ENCODE measurements around the gene IL1RAP. TPM values are rescaled to one million over a fixed set of nuclear protein-coding genes. Genes with fewer than 3 reads are reported as not detected.

IL1RAP gene
- total RNA-seq, 1 experiment from 2014 or later: 62.0 TPM

DNA sequence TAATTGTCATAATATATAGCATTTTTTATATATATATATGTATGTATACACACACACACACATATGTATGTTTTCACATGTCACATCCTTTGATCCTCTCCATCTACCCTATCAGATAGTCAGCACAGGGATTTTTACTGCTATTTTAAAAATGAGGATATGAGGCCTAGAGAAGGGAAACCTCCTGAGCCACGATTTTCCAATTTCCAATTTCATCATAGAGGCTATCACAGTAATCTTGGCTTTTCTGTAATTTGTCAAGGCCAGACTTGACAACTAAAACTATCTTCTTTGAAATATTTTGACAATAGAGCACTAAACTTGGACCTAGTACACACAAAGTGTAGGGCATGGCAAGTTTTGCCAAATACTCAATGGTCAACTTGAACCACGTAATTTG lies 42.5 kb downstream of the IL1RAP start:
- POLR2A ChIA-PET: interaction anchor here (1.2 to 1.3 kb wide), 2 partner anchors 21 to 43 kb away, joined by 4 read pairs; partner anchors contain the start of gene IL1RAP
- DNase-seq (ENCODE audit: unreplicated experiment): no peak
- no peak overlapping the region for H3K27ac Mint-ChIP-seq (ENCODE audit: low read depth, unreplicated experiment)
- no peaks in the 10 kb centered on the region for H3K27me3 Mint-ChIP-seq (ENCODE audit: insufficient read depth, unreplicated experiment)
- H3K9me3 Mint-ChIP-seq (ENCODE audit: unreplicated experiment): no peaks in the 10 kb centered on the region
- no peak overlapping the region for H3K4me3 Mint-ChIP-seq (ENCODE audit: unreplicated experiment)
- CTCF ChIA-PET: interaction anchor here (0.6 kb wide), 1 partner anchor 16 kb away, joined by 5 read pairs; no protein-coding TSS in a partner anchor
- TF ChIP-seq, protein P1, sequence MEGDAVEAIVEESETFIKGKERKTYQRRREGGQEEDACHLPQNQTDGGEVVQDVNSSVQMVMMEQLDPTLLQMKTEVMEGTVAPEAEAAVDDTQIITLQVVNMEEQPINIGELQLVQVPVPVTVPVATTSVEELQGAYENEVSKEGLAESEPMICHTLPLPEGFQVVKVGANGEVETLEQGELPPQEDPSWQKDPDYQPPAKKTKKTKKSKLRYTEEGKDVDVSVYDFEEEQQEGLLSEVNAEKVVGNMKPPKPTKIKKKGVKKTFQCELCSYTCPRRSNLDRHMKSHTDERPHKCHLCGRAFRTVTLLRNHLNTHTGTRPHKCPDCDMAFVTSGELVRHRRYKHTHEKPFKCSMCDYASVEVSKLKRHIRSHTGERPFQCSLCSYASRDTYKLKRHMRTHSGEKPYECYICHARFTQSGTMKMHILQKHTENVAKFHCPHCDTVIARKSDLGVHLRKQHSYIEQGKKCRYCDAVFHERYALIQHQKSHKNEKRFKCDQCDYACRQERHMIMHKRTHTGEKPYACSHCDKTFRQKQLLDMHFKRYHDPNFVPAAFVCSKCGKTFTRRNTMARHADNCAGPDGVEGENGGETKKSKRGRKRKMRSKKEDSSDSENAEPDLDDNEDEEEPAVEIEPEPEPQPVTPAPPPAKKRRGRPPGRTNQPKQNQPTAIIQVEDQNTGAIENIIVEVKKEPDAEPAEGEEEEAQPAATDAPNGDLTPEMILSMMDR (IDR thresholded peaks at IDR 0.05; ENCODE audit: unreplicated experiment): no peak
- peaks cover 17% of the 10 kb centered on the region for H3K36me3 Mint-ChIP-seq (ENCODE audit: insufficient read depth, unreplicated experiment)
- H3K4me1 Mint-ChIP-seq (ENCODE audit: insufficient read depth, unreplicated experiment): peaks cover 5% of the 10 kb centered on the region
- intact Hi-C loops (cut with micrococcal nuclease): no loop called here
- no TSS peak for BruUV-seq (replicated peaks)

DNA sequence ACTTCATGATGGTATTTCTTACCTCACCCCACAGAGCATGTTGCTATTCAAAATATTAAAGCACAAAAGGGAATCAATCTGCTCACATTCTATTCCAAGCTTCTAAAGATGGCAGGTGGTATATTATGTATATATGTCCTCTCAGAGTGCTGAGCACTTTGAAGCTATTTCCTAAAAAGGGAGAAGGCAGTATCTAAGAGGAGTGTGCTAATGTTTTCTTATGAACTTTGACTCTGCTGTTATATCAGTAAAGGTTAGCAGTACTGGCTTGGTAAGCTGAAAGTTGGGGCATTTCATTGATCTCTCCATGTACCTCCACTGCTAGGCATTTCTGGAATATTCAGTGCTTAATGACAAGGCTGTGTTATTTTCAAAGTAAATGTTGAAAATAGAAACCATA lies 43.4 kb downstream of the IL1RAP start:
- POLR2A ChIA-PET: interaction anchor here (0.6 to 1.3 kb wide), 3 partner anchors 22 to 66 kb away, joined by 3 to 4 read pairs (median 4); partner anchors contain the start of gene IL1RAP
- H3K27me3 Mint-ChIP-seq (ENCODE audit: insufficient read depth, unreplicated experiment): no peaks in the 10 kb centered on the region
- no peak for DNase-seq (ENCODE audit: unreplicated experiment)
- no peak overlapping the region for H3K27ac Mint-ChIP-seq (ENCODE audit: low read depth, unreplicated experiment)
- TF ChIP-seq, protein P1 (IDR thresholded peaks at IDR 0.05; ENCODE audit: unreplicated experiment): no peak
- H3K4me3 Mint-ChIP-seq (ENCODE audit: unreplicated experiment): no peak overlapping the region
- no peaks in the 10 kb centered on the region for H3K9me3 Mint-ChIP-seq (ENCODE audit: unreplicated experiment)
- peaks cover 17% of the 10 kb centered on the region for H3K36me3 Mint-ChIP-seq (ENCODE audit: insufficient read depth, unreplicated experiment)
- intact Hi-C loops (cut with micrococcal nuclease): no loop called here
- CTCF ChIA-PET: no interaction called here
- no TSS peak for BruUV-seq (replicated peaks)
- H3K4me1 Mint-ChIP-seq (ENCODE audit: insufficient read depth, unreplicated experiment): peaks cover 5% of the 10 kb centered on the region

DNA sequence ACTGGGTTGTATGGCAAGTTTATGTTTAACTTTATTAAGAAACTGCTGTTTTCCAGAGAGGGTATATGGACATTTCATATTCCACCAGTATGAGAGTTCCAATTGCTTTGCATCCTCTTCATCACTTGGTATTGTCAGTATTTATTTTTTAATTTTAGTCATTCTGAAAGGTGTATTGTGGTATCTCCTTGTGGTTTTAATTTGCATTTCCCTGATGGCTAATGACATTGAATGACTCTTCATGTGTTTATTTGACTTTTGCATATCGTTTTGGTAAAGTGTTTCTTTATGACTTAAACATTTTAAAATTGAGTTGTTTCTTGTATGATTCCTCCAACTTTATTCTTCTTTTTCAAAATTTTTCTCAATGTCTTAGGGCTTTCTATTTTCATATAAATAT lies 44.4 kb downstream of the IL1RAP start:
- intact Hi-C loops (cut with micrococcal nuclease): no loop called here
- H3K4me1 Mint-ChIP-seq (ENCODE audit: insufficient read depth, unreplicated experiment): peaks cover 7% of the 10 kb centered on the region
- POLR2A ChIA-PET: interaction anchor here (0.9 kb wide), 1 partner anchor 15 kb away, joined by 3 read pairs; no protein-coding TSS in a partner anchor
- H3K27ac Mint-ChIP-seq (ENCODE audit: low read depth, unreplicated experiment): no peak overlapping the region
- CTCF ChIA-PET: no interaction called here
- TF ChIP-seq, protein P1 (IDR thresholded peaks at IDR 0.05; ENCODE audit: unreplicated experiment): no peak
- H3K36me3 Mint-ChIP-seq (ENCODE audit: insufficient read depth, unreplicated experiment): peaks cover 11% of the 10 kb centered on the region
- no TSS peak for BruUV-seq (replicated peaks)
- H3K9me3 Mint-ChIP-seq (ENCODE audit: unreplicated experiment): no peaks in the 10 kb centered on the region
- DNase-seq (ENCODE audit: unreplicated experiment): no peak
- H3K27me3 Mint-ChIP-seq (ENCODE audit: insufficient read depth, unreplicated experiment): no peaks in the 10 kb centered on the region
- no peak overlapping the region for H3K4me3 Mint-ChIP-seq (ENCODE audit: unreplicated experiment)

DNA sequence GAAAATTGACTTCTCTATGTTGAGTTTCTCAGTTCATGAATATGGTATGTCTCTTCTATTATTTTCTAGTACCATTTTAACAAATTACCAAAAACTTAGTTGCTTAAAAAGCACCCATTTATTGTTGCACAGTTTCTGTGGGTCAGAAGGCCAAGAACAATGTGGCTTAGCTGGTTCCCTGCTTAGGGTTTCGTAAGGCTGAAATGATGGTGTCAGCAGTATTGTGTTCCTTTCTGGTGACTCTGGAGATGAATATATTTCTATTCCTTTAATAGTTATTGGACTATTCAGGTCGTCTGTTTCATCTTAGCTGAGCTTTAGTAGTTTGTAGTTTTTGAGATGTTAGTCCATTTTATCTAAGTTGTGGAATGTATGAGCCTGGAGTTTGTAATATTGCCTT lies 44.9 kb downstream of the IL1RAP start:
- no TSS peak for BruUV-seq (replicated peaks)
- intact Hi-C loops (cut with micrococcal nuclease): no loop called here
- H3K36me3 Mint-ChIP-seq (ENCODE audit: insufficient read depth, unreplicated experiment): peaks cover 6% of the 10 kb centered on the region
- no peaks in the 10 kb centered on the region for H3K27me3 Mint-ChIP-seq (ENCODE audit: insufficient read depth, unreplicated experiment)
- TF ChIP-seq, protein P1 (IDR thresholded peaks at IDR 0.05; ENCODE audit: unreplicated experiment): no peak
- H3K4me3 Mint-ChIP-seq (ENCODE audit: unreplicated experiment): no peak overlapping the region
- no peak overlapping the region for H3K27ac Mint-ChIP-seq (ENCODE audit: low read depth, unreplicated experiment)
- no peak for DNase-seq (ENCODE audit: unreplicated experiment)
- no peaks in the 10 kb centered on the region for H3K9me3 Mint-ChIP-seq (ENCODE audit: unreplicated experiment)
- CTCF ChIA-PET: no interaction called here
- POLR2A ChIA-PET: interaction anchor here (0.9 kb wide), 1 partner anchor 15 kb away, joined by 3 read pairs; no protein-coding TSS in a partner anchor
- H3K4me1 Mint-ChIP-seq (ENCODE audit: insufficient read depth, unreplicated experiment): peaks cover 12% of the 10 kb centered on the region
